Tracheal epithelial cell (primary cell): ENCODE measurements around the gene MED4. TPM values are rescaled to one million over a fixed set of nuclear protein-coding genes. Genes with fewer than 3 reads are reported as not detected.

Experiments
- total RNA-seq: library from RNA; depleted of rRNA; stranded (reverse); fragments of >200 nt; gene quantifications from 2 replicates; pipeline ENCODE4 v1.2.1, GENCODE V29; 2014

MED4 gene
- total RNA-seq: 21.9 and 25.4 TPM in 2 replicates

GRCh38 chr13:48094781-48095502 lies at the start of gene MED4:
Gene MED4 (minus strand): TSS chr13:48095104. CDS start chr13:48095078, 26 bp downstream.

GRCh38 chr13:48037346-48038173 lies 57.3 kb downstream of the MED4 start, which contains the start of gene NUDT15:
Gene NUDT15 (plus strand): TSS chr13:48037726. CDS start chr13:48037747, 21 bp downstream.

Other genes with a start within 250 kb of the MED4 start
- 44.6 and 56.9 TPM in 2 replicates for gene SUCLA2, start 93.8 kb downstream of the MED4 start, total RNA-seq
- 19.0 and 26.0 TPM in 2 replicates for gene NUDT15, start 57.4 kb downstream of the MED4 start, total RNA-seq
- 115 and 140 TPM in 2 replicates for gene ITM2B, start 138.1 kb upstream of the MED4 start, total RNA-seq
- gene RB1, start 208.6 kb upstream of the MED4 start, total RNA-seq: 25.8 and 26.5 TPM in 2 replicates